Endometrial microvascular endothelial cells (primary cell): ENCODE results near the gene MAP6. TPM values are rescaled to one million over a fixed set of nuclear protein-coding genes. Genes with fewer than 3 reads are reported as not detected.

Experiments
- in situ Hi-C: cut with HindIII; loops from 2 replicates; pipeline ENCODE4 v1.10.0; 2017; ENCODE audit warnings: low sequenced_read_pairs, low pct_unique_long_range_greater_than_20kb; ENCODE audit errors: inconsistent ontology term
- total RNA-seq: library from RNA; depleted of rRNA; stranded (reverse); fragments of >200 nt; gene quantifications from one replicate; pipeline ENCODE4 v1.2.3, GENCODE V29; 2015; ENCODE audit errors: inconsistent ontology term

MAP6 gene
- total RNA-seq, 1 donor from 2014 or later, result 1.3 TPM

GRCh38 chr11:75635066-75635862 is 33.6 kb downstream of the MAP6 start:
- in situ Hi-C loops, result no loop called here

GRCh38 chr11:75633409-75634066 is 35.3 kb downstream of the MAP6 start:
- in situ Hi-C loops, result no loop called here

- in situ Hi-C loops, result no loop called here
Measured at GRCh38 chr11:75632962-75633361, 35.9 kb downstream of the MAP6 start.

GRCh38 chr11:75632450-75632849 is 36.4 kb downstream of the MAP6 start:
- in situ Hi-C loops, result no loop called here

GRCh38 chr11:75631086-75631730 is 37.6 kb downstream of the MAP6 start:
- in situ Hi-C loops, result no loop called here

GRCh38 chr11:75627906-75628668 is 40.8 kb downstream of the MAP6 start:
- in situ Hi-C loops, result no loop called here

GRCh38 chr11:75626889-75627529 is 41.8 kb downstream of the MAP6 start:
- in situ Hi-C loops, result no loop called here

- in situ Hi-C loops, result no loop called here
Measured at GRCh38 chr11:75625991-75626888, 42.6 kb downstream of the MAP6 start.

- in situ Hi-C loops, result no loop called here
Measured at GRCh38 chr11:75625021-75625420, 43.8 kb downstream of the MAP6 start.

- in situ Hi-C loops, result no loop called here
Measured at GRCh38 chr11:75616281-75616680, 52.6 kb downstream of the MAP6 start.

- in situ Hi-C loops, result no loop called here
Measured at GRCh38 chr11:75615751-75616150, 53.1 kb downstream of the MAP6 start.

GRCh38 chr11:75611823-75612222 is 57.0 kb downstream of the MAP6 start:
- in situ Hi-C loops, result no loop called here

GRCh38 chr11:75606099-75606498 is 62.7 kb downstream of the MAP6 start:
- in situ Hi-C loops, result no loop called here

- in situ Hi-C loops, result no loop called here
Measured at GRCh38 chr11:75603791-75604736, 64.8 kb downstream of the MAP6 start.

- in situ Hi-C loops, result no loop called here
Measured at GRCh38 chr11:75602951-75603350, 65.9 kb downstream of the MAP6 start.

- in situ Hi-C loops, result no loop called here
Measured at GRCh38 chr11:75601494-75601893, 67.3 kb downstream of the MAP6 start.

GRCh38 chr11:75600356-75600755 is 68.5 kb downstream of the MAP6 start:
- in situ Hi-C loops, result no loop called here
